Measurements from ENCODE around the gene SCUBE3. TPM values are rescaled to one million over a fixed set of nuclear protein-coding genes. Genes with fewer than 3 reads are reported as not detected.

The SCUBE3 gene
- total RNA-seq, 1 experiment from 2014 or later = 0.36 TPM

- H3K27ac ChIP-seq = no peak overlapping the region
- no peaks in the 10 kb centered on the region for H3K9me3 ChIP-seq (replicated peaks)
- H3K27me3 ChIP-seq = no peaks in the 10 kb centered on the region
- H3K4me1 ChIP-seq = peaks cover 9% of the 10 kb centered on the region
- H3K4me3 ChIP-seq = no peak overlapping the region
- DNase-seq = no peak
- H3K36me3 ChIP-seq = no peaks in the 10 kb centered on the region
Measured at GRCh38 chr6:35295521-35296315, 82.0 kb downstream of the SCUBE3 start.

- no peak for DNase-seq
- H3K36me3 ChIP-seq = no peaks in the 10 kb centered on the region
- H3K9me3 ChIP-seq (replicated peaks) = no peaks in the 10 kb centered on the region
- H3K27ac ChIP-seq = no peak overlapping the region
- H3K4me1 ChIP-seq = peaks cover 9% of the 10 kb centered on the region
- H3K27me3 ChIP-seq = no peaks in the 10 kb centered on the region
- no peak overlapping the region for H3K4me3 ChIP-seq
Measured at GRCh38 chr6:35296931-35297600, 83.3 kb downstream of the SCUBE3 start.

- Histone ChIP-seq H3K36me3 (no peaks in the 10 kb centered on the region), H3K4me3 (peak within 1 kb of the TSS; percentile 31), H3K9me3 (replicated peaks) (no peaks in the 10 kb centered on the region), H3K4me1 (peaks cover 9% of the 10 kb centered on the region), H3K27ac (no peak within 1 kb of the TSS), H3K27me3 (no peaks in the 10 kb centered on the region)
- DNase-seq = peak; percentile 81 to 87
Measured at GRCh38 chr6:35297601-35298481, 84.1 kb downstream of the SCUBE3 start, which contains the start of gene DEF6. Gene DEF6 (plus strand): TSS chr6:35297818. CDS start chr6:35297857, 39 bp downstream.

- Histone ChIP-seq H3K9me3 (replicated peaks) (no peaks in the 10 kb centered on the region), H3K27me3 (no peaks in the 10 kb centered on the region), H3K27ac (no peak overlapping the region), H3K36me3 (no peaks in the 10 kb centered on the region), H3K4me3 (no peak overlapping the region), H3K4me1 (peaks cover 9% of the 10 kb centered on the region)
- DNase-seq = no peak
Measured at GRCh38 chr6:35298625-35299140, 84.9 kb downstream of the SCUBE3 start.

GRCh38 chr6:35299674-35300073, 85.9 kb downstream of the SCUBE3 start:
- DNase-seq = no peak
- Histone ChIP-seq H3K9me3 (replicated peaks) (no peaks in the 10 kb centered on the region), H3K4me1 (peaks cover 9% of the 10 kb centered on the region), H3K27me3 (no peaks in the 10 kb centered on the region), H3K27ac (no peak overlapping the region), H3K36me3 (no peaks in the 10 kb centered on the region), H3K4me3 (no peak overlapping the region)

- no peaks in the 10 kb centered on the region for H3K36me3 ChIP-seq
- H3K27ac ChIP-seq = no peak overlapping the region
- H3K9me3 ChIP-seq (replicated peaks) = no peaks in the 10 kb centered on the region
- H3K27me3 ChIP-seq = no peaks in the 10 kb centered on the region
- no peak for DNase-seq
- H3K4me3 ChIP-seq = no peak overlapping the region
- peaks cover 9% of the 10 kb centered on the region for H3K4me1 ChIP-seq
Measured at GRCh38 chr6:35300848-35301247, 87.1 kb downstream of the SCUBE3 start.

Other genes starting within 250 kb of the SCUBE3 start
- gene TCP11, start 72.6 kb upstream of the SCUBE3 start, total RNA-seq (2014; rRNA removed; shearing (Covaris generic)) = not detected in 2 replicates
- 8.2 and 8.3 TPM in 2 replicates for gene ZNF76, start 45.8 kb downstream of the SCUBE3 start, total RNA-seq (2014; rRNA removed; shearing (Covaris generic))
- gene DEF6, start 83.9 kb downstream of the SCUBE3 start, total RNA-seq (2014; rRNA removed; shearing (Covaris generic)) = 0.20 and 1.9 TPM in 2 replicates
- gene PPARD, start 128.6 kb downstream of the SCUBE3 start, total RNA-seq (2014; rRNA removed; shearing (Covaris generic)) = 9.5 and 10.6 TPM in 2 replicates
- gene FANCE, start 238.4 kb downstream of the SCUBE3 start, total RNA-seq (2014; rRNA removed; shearing (Covaris generic)) = 10.5 and 10.9 TPM in 2 replicates